ENCODE results near the gene KRTAP26-1.

DNA sequence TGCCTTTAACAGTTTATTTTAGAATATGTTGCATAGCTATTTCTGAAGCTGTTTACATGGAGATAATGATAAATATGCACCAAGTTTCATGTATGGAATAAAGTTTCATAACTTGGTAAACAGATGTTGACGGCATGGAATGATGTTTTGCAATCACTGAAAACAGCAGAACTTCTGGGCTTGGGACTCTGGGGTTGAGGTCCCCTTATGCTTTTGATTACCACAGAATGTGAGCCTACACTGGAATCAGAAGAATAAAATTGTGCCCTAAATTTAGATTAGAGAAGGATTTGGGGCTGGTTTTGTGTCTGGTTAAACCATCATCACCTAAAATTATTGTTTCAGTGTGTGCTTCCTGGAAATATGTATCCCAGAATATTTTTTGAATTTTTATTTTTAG is 48.5 kb downstream of the KRTAP26-1 start:
- TF ChIP-seq CTCF (IDR thresholded peaks at IDR 0.05) (no peak), POLR2A (IDR thresholded peaks at IDR 0.05) (no peak)
